ENCODE measurements around the gene LRP6. TPM values are rescaled to one million over a fixed set of nuclear protein-coding genes. Genes with fewer than 3 reads are reported as not detected.

LRP6 gene
- total and polyA plus RNA-seq, 2 experiments from 2014 or later: 17.5 to 42.4 TPM

- Histone ChIP-seq H3K27ac (no peak overlapping the region), H3K4me2 (no peak overlapping the region), H4K20me1 (ENCODE audit: insufficient read depth, poor library complexity, severe bottlenecking) (peaks cover 20% of the 10 kb centered on the region), H3K36me3 (replicated peaks; ENCODE audit: insufficient read depth, low read depth) (peaks cover 5% of the 10 kb centered on the region), H3K9me2 (replicated peaks; ENCODE audit: insufficient read depth) (no peaks in the 10 kb centered on the region), H3K27me3 (no peaks in the 10 kb centered on the region), H3K4me3 (no peak overlapping the region), H2AFZ (no peak overlapping the region), H3K4me1 (ENCODE audit: insufficient read depth) (no peaks in the 10 kb centered on the region), H3K79me2 (peaks cover 96% of the 10 kb centered on the region), H3K9me3 (ENCODE audit: low read depth) (no peaks in the 10 kb centered on the region)
- 92% methylated on average over 5 of the region's 5 CpGs for WGBS (ENCODE audit: low lambda C conversion rate, missing lambda C conversion rate)
- no peak for DNase-seq (ENCODE audit: low spot score)
- TF ChIP-seq CTCF (IDR thresholded peaks at IDR 0.05; ENCODE audit: poor library complexity): no peak
- TF ChIP-seq EZH2phosphoT487 (IDR thresholded peaks at IDR 0.05; ENCODE audit: low read depth, severe bottlenecking, unreplicated experiment): no peak
- TF ChIP-seq EZH2 (IDR thresholded peaks at IDR 0.05; ENCODE audit: borderline replicate concordance): no peak
Observed at GRCh38 chr12:12206776-12207388, 60.0 kb downstream of the LRP6 start.

GRCh38 chr12:12202747-12203146, 64.1 kb downstream of the LRP6 start:
- no peak overlapping the region for H3K27ac ChIP-seq
- 94% methylated on average over 1 of the region's 1 CpG for WGBS (ENCODE audit: low lambda C conversion rate, missing lambda C conversion rate)
- peaks cover 6% of the 10 kb centered on the region for H3K36me3 ChIP-seq (replicated peaks; ENCODE audit: insufficient read depth, low read depth)
- no peak for DNase-seq (ENCODE audit: low spot score)
- no peak overlapping the region for H2AFZ ChIP-seq
- H3K9me3 ChIP-seq (ENCODE audit: low read depth): peaks cover 3% of the 10 kb centered on the region
- no peaks in the 10 kb centered on the region for H3K27me3 ChIP-seq
- TF ChIP-seq EZH2 (IDR thresholded peaks at IDR 0.05; ENCODE audit: borderline replicate concordance) (no peak), CTCF (IDR thresholded peaks at IDR 0.05; ENCODE audit: poor library complexity) (no peak), EZH2phosphoT487 (IDR thresholded peaks at IDR 0.05; ENCODE audit: low read depth, severe bottlenecking, unreplicated experiment) (no peak)
- H3K4me2 ChIP-seq: no peak overlapping the region
- peaks cover 7% of the 10 kb centered on the region for H4K20me1 ChIP-seq (ENCODE audit: insufficient read depth, poor library complexity, severe bottlenecking)
- H3K9me2 ChIP-seq (replicated peaks; ENCODE audit: insufficient read depth): no peaks in the 10 kb centered on the region
- H3K4me1 ChIP-seq (ENCODE audit: insufficient read depth): no peaks in the 10 kb centered on the region
- peaks cover 70% of the 10 kb centered on the region for H3K79me2 ChIP-seq
- no peak overlapping the region for H3K4me3 ChIP-seq

GRCh38 chr12:12202105-12202504, 64.7 kb downstream of the LRP6 start:
- Histone ChIP-seq H3K9me3 (ENCODE audit: low read depth) (peaks cover 3% of the 10 kb centered on the region), H3K27ac (no peak overlapping the region), H3K27me3 (no peaks in the 10 kb centered on the region), H3K4me2 (no peak overlapping the region), H3K4me1 (ENCODE audit: insufficient read depth) (no peaks in the 10 kb centered on the region), H3K36me3 (replicated peaks; ENCODE audit: insufficient read depth, low read depth) (peaks cover 6% of the 10 kb centered on the region), H3K4me3 (no peak overlapping the region), H2AFZ (no peak overlapping the region), H3K9me2 (replicated peaks; ENCODE audit: insufficient read depth) (no peaks in the 10 kb centered on the region), H3K79me2 (peaks cover 66% of the 10 kb centered on the region), H4K20me1 (ENCODE audit: insufficient read depth, poor library complexity, severe bottlenecking) (peaks cover 3% of the 10 kb centered on the region)
- WGBS (ENCODE audit: low lambda C conversion rate, missing lambda C conversion rate): 98% methylated on average over 9 of the region's 9 CpGs
- DNase-seq (ENCODE audit: low spot score): no peak
- no peak for TF ChIP-seq EZH2 (IDR thresholded peaks at IDR 0.05; ENCODE audit: borderline replicate concordance)
- TF ChIP-seq CTCF (IDR thresholded peaks at IDR 0.05; ENCODE audit: poor library complexity): no peak
- TF ChIP-seq EZH2phosphoT487 (IDR thresholded peaks at IDR 0.05; ENCODE audit: low read depth, severe bottlenecking, unreplicated experiment): no peak

Data from hepatocyte (in vitro differentiated cells).